Activated CD4-positive, CD25-positive, alpha-beta regulatory T cell treated with anti-CD3 and anti-CD28 coated beads, Interleukin-2, amount 50 U/mL, for 72 hours (primary cell): ENCODE data around the gene CSNK1G1.

Source experiments
- DNase-seq: peaks from one replicate; pipeline ENCODE4 v3.0.0; 2021

CSNK1G1 gene

DNA sequence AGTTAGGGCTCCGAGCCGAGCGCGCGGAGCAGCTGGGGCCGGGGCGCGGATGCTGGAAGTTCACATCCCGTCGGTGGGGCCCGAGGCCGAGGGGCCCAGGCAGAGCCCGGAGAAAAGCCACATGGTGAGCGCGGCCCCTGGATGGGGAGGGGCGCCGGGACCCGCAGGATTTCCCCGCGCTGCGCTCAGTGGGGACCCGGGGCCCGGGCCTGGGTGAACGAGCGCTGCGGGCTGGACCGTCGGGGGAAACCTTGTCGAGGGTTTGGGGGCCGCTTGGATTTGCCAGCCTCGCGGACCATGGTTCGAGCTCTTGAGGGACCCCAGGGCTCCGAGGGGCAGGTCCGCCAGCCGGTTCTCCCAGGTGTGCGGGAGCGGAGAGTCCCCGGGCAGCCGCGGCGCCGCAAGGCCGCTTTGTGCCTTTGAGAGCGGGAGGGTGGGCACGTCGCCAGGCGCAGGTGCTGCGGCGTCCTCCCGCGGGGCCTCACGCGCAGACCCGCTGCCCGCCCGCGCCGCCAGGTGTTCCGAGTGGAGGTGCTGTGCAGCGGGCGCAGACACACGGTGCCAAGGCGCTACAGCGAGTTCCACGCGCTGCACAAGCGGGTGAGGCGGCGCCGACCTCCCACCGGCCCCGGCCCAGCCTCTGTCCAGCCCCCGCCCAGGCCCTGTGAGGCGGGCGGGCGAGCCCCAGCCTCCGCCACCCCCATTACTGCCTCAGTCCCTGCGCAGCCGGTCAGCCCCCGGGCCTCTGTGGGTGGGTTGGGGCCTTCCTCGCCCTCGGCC lies 204.1 kb downstream of the CSNK1G1 start, which contains the start of gene SNX22:
Gene SNX22 (plus strand): TSS at position 5 of the 780 bp plus-strand sequence. CDS start 45 bp downstream, at position 50.
- DNase-seq, result peak; percentile 43

- DNase-seq, result no peak
These were observed 205.9 kb downstream of the CSNK1G1 start for GRCh38 chr15:64149893-64150578.

DNA sequence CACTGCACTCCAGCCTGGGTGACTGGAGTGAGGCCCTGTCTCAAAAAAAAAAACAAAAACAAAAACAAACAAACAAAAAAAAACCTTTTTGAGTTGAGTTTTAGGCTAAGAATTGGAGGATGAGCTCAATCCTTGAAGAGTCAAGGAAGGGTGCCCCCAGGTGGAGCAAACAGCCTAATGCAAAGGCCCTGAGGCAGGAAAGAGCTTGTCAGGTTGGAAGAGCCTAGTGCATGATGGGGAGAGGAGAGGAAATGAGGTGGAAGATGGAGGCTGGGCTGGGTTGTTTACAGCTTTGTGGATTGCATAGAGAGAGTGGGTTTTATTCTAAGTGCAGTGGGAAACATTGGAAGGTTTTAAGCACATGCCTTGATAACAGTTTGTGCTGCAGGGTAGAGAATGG lies 206.5 kb downstream of the CSNK1G1 start:
- DNase-seq, result no peak

DNA sequence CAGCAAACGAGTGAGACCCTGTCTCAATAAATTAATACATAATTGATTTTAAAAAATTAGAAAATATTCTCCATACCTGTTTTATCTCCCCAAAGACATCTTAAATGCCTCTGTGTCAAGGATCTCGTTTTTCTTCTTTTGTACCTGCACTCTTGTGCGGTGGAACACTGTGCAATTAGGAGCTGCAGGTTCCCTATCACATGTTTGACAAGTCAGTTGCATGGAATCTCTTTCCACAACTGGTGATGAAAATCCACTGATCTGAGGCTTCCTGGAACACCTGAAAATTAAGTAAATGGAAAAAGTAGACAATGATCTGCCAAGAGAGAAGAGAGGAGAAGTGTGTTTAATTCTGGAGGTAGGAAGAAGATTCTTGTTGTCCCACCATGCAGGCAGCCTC lies 207.4 kb downstream of the CSNK1G1 start:
- DNase-seq, result no peak

- DNase-seq, result no peak
These were observed 207.8 kb downstream of the CSNK1G1 start for GRCh38 chr15:64148168-64148567.

- DNase-seq, result no peak
These were observed 208.9 kb downstream of the CSNK1G1 start for GRCh38 chr15:64146885-64147681.

DNA sequence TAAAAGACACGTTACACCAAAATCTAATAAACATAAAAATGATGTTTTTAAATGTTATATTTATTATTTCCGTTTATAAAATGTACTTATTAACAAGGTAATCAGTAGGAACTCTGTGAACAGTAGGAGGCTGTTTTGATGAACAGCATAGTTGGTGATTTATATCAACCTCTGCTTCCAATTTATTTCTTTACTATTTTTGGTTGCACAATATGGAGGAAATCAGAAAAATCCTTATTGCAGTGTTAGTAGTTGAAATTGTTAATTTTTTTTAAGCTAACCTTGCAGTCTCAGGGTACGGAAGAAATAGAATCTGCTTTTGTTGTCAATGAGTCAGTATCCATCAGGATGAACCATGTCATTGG lies 209.5 kb downstream of the CSNK1G1 start:
- DNase-seq, result no peak

DNA sequence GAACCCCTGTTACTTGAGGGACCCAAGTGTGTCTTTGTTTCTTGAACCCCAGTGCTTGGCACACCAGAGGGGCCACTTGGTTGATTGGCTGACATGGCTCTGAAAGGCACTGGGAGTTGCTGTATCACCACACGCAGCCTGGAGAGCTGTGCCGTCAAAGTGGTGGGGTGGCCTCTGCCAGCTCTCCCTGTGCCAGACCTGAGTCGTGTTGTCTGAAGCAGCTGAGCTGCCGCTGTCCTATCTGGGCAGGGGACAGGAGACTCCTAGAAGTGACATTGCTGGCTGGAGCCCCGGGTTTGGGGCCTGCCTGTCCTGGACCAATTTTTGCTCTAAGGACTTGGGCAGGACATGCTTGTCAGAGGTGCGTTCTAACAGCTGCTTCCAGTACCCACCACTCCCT lies 209.9 kb downstream of the CSNK1G1 start:
- no peak for DNase-seq

GRCh38 chr15:64144565-64145281 lies 211.2 kb downstream of the CSNK1G1 start:
- no peak for DNase-seq

- no peak for DNase-seq
These were observed 211.8 kb downstream of the CSNK1G1 start for GRCh38 chr15:64144192-64144564.

- DNase-seq, result no peak
These were observed 212.7 kb downstream of the CSNK1G1 start for GRCh38 chr15:64143276-64143675.

DNA sequence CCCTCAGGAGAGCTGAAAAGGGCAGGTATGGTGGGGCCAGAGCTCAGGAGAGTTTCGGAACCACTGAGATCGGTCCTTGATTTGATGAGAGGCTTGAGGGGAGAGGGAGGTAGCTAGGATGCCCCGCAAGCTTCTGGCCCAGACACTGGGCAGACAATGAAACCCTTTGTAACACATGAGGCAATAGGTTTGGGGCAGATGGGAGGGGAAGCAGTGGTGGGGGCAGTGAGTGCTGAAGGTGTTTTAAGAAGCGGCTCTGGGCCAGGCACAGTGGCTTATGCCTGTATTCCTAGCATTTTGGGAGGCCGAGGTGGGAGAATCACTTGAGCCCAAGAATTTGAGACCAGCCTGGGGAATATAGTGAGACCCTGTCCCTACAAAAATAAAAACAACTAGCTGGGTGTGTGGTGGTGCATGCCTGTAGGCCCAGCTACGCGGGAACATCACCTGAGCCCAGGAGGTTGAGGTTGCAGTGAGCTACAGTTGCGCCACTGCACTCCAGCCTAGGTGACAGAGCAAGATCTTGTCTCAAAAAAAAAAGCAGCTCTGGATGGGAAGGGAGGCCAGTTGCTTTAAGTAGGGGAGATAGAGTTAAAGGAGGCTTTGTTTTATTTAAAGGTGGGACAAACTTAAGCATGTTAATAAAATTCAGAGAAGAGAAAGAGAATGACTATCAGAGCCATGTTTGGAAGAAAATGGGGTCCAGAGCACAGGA lies 214.0 kb downstream of the CSNK1G1 start:
- no peak for DNase-seq

- no peak for DNase-seq
These were observed 217.5 kb downstream of the CSNK1G1 start for GRCh38 chr15:64138331-64138941.

- DNase-seq, result no peak
These were observed 218.6 kb downstream of the CSNK1G1 start for GRCh38 chr15:64137226-64137833.

- DNase-seq, result no peak
These were observed 219.6 kb downstream of the CSNK1G1 start for GRCh38 chr15:64136347-64136746.

DNA sequence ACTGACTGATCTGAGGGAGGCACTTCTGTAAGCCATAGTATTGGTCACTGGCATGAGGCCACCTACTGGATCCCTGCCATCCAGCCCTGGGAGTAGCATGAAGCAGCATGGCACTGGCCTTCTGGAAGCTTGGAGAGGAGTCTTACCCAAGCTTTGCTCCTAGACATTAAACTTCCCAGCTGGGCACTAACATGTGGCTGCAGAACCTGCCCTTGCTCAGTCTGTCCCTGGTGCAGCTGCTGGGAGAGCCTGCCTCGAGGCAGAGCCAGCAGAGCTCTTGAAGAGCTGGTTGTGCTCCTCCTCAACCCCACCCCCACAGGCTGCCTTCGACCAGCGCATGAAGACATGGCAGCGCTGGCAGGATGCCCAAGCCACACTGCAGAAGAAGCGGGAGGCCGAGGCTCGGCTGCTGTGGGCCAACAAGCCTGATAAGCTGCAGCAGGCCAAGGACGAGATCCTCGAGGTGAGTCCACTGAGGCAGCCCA lies 221.6 kb downstream of the CSNK1G1 start:
- no peak for DNase-seq

GRCh38 chr15:64133623-64134344 lies 222.2 kb downstream of the CSNK1G1 start:
- DNase-seq, result no peak

DNA sequence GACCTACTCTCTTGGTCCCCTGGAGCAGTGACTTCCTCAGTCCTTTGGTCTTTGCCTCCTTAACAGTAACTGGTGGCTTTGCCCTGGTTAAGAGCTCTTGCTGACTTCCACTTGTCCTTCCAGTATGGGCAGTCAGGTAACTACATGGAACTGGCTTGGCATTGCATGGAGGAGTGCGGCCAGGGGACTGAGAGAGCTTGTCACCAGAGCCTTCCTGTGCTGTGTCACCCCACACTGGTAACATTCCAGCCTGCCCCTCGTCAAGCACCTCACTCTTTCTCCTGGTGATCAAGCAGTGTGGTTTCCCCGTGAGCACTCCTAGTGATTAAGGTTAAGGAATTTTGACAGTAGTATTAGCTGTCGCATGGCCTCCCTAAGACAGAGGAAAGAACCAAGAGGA lies 223.8 kb downstream of the CSNK1G1 start:
- no peak for DNase-seq

- DNase-seq, result no peak
These were observed 224.4 kb downstream of the CSNK1G1 start for GRCh38 chr15:64131547-64131946.

GRCh38 chr15:64130159-64130558 lies 225.8 kb downstream of the CSNK1G1 start:
- DNase-seq, result no peak
